Activated CD8-positive, alpha-beta memory T cell treated with anti-CD3 and anti-CD28 coated beads for 48 hours (primary cell): ENCODE data around the gene PGLYRP2.

Experiments
- DNase-seq, 3 experiments: peaks; one replicate each; pipeline ENCODE4 v3.0.0-alpha.2; 2020; ENCODE audit warnings: low read depth in 2 of 3, low spot score in 2 of 3

Gene PGLYRP2

DNA sequence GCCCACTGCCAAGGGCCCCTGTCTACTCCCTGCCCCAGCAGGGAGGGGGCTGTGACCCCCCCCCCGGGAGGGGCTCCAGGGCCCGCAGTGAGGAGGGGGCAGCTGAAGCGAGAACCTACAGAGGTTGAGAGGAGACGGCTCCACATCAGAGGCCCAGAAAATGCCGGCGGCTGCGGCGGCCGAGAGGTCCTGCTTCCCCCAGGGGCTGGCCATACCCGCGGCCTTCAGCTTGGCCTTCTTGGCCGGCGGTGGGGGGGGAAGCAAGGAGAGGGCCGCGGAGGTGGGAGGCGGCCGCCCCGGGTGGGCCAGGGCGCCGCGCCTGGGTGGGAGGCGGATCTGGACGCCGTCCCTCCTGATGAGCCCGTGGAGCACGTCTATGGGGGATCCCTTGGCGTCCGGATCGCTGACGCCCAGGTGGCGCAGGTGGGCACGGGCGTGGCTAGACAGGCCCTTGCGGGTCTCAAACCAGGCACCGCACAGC, 51.3 kb downstream of the PGLYRP2 start:
- DNase-seq = no peak

DNA sequence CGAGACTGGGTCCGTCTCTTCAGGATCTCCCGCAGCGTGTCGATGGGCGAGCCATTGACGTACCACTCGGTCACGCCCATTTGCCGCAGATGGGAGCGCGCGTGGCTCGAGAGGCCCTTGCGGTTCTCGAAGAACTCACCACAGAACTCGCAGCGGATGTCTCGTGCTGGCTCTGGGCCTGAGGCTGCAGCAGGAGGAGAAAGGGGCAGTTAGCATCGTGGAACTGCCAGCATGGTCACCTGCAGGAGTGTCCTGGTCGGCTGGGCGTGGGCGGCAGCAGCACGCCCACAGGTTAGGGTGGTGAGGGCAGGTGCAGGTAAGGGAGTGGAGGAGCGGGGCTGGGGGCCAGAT, 52.0 kb downstream of the PGLYRP2 start:
- DNase-seq = no peak

DNA sequence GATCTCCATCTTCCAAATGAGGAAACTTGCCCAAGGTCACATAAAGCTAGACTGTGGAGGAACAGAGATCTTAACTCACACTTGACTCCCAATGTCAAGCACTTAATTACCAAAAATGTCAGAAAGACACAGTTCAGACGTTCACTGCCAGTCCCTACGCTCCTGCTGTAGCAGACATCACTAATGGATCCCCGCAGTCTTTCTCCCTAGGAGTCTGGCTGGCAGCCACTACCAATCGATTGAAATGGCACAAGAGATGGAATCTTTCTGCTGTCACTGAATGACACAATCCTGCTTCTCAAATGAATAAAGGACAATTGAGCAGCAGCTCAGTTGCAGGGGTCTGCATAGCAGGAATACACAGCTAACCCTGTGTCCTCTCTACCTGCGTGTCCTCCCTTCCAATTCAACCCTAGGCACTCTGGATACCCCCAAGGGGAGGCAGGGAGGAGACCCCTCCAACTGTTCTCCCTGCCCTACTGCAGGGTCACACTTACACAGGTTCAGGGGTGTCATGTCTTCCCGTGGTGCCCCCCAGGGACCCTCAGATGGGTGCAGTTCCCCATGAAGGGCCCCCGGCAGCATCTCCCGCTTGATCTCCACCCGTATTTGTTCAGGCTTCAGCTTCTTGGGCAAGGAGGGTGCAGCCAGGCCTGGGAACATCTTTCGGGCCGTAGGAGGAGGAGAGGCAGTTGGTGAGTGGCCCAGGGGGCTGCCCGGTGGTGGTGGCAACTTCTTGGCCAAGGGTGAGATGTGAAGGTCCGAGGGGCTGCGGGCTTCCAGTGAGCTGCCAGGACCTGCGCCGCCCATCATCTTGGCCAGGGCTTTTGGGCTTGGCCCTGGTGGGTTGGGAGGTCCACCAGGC, 52.6 kb downstream of the PGLYRP2 start:
- DNase-seq = no peak

DNA sequence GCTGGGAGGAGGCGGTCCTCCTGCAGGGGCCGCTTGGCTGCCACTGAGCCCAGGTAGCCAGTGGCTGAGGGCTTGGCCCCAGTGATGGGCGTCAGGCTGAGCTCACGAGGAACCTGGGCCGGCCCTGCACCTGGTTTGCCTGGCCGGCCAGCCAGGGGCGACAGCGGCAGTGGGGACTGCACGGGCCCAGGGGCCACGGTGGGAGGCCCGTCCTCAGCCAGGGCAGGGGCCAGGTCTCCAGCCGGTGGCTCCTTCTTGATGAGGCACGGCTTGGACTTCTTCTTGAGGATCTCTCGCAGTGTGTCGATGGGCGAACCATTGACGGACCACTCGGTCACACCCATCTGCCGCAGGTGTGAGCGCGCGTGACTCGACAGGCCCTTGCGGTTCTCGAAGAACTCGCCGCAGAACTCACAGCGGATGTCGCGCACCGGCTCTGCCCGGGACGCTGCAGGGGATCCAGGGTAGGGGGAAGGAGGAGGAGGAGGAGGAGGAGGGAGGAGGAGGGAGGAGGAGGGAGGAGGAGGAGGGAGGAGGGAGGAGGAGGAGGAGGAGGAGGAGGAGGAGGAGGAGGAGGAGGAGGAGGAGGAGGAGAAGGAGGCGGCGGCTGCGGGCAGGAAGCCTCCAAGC, 53.9 kb downstream of the PGLYRP2 start:
- no peak for DNase-seq

DNA sequence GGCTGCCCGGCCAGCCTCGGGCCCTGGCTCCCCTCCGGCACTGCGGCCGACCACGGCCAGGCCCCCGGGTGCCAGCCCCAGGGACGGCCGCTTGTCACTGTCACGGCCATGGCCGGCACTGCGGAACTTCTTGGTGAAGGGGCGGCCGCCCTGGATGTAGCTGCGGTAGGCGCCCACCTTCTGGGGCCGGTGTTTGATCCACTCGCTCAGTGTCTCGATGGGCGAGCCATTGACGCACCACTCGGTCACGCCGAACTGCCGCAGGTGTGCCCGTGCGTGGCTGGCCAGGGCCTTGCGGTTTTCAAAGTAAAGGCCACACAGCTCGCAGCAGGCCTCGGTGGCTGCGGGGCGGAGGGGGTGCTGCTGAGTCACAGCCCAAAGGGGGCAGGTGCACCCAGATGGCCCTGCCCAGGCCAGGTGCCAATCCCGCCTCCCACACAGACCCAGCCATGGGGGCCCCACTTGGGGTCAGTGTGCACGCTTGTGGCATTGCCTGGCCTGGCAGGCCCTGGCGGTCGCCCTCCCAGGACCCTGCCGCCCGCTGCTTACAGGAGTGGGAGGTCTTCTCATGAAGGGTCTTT, 54.5 kb downstream of the PGLYRP2 start:
- no peak for DNase-seq

DNA sequence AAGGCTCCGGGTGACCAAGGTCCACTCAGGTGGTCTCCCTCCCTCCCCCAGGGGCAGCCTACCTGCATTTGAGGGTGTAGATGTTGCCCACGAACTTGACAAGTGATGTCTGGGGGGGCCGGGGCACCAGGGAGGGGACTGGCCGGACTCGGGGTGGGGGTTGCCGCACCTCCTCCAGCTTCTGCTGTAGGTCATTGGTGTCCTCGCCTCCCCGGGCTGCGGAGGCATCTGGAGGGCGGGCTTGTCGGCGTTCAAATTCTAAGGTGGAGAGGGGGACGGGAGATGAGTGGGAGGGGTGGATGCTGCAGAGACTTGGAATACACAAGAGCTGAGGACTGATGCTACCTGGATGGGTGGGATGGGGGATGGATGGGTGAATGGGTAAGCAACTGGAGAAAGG, 55.2 kb downstream of the PGLYRP2 start:
- DNase-seq = no peak

DNA sequence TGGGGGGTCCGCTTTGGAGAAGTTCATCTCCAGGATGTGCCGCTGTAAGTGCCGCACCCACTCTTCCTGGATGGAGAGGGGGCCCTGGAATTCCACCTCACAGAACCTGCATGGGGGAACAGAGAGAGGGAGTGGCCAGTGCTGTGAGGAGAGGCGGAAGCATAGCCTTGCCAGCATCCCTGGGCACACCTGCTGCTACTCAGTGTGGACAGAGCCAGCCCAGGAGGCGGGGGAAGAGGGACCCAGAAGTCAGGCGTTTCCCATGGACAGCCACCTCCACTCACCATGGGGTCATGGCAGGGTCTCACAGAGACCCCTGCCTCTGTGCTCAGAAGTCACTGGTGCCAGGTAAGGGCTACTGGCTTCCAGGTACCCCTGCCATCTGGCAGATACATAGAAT, 56.2 kb downstream of the PGLYRP2 start:
- no peak for DNase-seq

DNA sequence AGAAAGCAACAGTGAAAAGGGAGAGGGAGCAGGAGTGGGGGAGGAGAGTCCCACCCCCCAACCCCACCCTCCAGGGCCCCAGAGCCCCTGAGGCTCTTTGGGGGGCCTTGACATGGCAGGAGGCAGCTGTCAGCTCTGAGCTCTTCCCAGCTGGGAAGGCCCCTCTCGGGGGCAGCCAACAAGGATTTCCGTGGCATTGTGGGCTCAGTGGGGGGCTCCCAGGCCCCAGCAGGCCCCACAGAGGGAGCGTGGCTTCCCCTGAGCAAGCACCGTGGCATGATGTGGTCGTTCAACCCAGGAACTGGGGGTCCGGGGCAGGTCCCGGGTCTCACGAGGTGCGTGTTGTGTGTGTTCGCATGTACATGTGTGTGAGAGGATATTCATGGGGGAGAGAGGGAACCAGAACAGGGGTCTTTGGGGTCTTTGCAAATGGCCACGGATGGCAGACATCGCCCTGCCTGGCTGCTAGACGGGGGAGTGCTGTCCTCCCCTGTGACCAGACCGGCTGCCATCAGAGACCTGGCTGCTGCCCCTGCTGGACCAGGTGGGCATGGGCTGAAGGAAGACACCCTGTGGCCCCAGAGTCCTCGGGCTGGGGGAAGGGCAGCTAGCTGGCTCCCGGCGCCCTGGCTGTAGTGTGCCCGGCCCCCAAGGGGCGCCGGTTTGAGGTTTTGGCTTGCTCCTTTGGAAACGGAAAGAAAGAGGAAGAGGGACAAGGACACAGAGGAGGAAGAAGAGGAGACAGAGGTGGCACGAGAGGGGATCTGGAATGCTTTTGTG, 56.8 kb downstream of the PGLYRP2 start:
- no peak for DNase-seq

DNA sequence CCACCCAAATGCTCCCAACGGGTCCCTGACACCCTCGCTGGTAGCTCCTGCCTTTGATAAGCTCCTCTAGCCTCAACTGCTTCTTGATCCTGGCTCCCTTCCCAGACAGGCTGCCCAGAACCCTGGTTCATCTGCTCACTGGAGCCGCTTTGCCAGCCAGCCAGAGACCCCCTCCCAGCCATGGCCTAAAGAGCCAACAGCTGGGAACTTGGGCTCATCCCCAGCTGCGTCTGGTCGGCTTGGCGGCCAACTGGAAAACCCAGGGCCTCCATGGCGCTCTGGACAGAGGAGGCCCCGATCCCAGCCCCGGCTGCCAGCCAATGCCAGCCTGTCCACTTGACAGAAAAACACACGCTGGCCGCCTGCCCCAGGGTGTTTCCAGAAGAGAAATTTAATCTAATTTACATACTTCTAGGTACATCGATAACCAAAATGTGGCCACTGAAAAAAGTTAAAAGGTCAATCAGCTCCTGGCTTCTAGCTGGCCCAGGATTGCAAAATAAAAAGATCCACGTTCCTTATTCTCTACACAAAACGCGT, 57.5 kb downstream of the PGLYRP2 start:
- DNase-seq = no peak

DNA sequence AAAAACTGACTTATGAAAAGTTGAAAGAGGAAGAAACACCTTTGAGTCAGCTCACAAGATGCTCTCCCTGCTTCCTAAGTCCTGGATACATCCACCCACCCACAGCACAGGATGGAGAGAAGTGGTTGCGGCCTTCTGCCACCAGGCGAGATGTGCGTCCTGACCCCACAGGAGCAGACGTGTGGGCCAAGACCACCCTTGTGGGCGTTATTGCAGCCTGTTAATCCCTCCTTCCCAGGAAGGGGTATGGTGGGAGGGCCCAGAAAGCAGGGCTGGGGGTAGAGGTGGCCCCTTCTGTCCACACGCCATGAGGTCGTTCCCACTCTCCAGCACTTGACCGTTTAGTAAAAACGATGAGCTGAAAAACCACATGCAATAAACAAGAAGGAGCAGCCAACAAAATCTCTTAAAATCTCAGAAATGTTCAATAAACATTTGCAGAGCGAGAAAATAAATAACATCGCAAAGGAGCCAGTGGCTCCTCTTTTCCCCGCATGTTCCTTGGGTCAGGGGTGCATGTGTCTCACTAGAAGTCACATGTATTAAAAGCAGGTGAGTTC, 58.1 kb downstream of the PGLYRP2 start:
- DNase-seq = no peak

DNA sequence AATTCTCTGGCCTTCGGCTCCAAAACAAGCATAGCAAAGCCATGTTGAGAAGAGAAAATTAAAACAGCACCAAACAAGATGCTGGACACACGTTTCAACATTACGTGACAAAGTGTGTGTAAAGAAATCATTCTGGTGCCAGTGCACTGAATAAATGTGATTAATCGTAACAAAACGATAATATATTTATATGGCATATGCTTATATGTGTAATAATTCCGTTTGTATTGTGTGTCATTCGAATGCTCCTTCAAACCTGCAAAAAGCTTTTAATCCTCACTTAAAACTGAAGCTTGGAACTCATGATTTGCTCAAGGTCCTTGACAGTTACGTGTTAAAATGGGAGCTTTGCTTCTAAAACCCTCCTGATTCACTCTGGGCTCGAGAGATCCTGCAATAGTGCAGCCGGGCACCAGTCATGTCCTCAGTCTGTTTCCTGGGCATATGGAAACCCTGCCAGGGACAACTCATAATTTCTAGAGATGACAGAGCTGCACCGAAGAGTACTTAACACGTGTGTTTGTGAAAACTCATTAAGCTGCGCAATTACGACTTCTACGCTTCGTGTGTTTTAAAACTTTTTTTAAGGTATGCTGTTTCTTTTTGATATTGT, 59.8 kb downstream of the PGLYRP2 start:
- no peak for DNase-seq
